GM23338 (cell line): ENCODE data around the gene PYCR2. TPM values are rescaled to one million over a fixed set of nuclear protein-coding genes. Genes with fewer than 3 reads are reported as not detected.

Experiments used
- ATAC-seq: fragments of 200-7000 bp; cut with Tn5 transposase; 3 replicates; pipeline ENCODE4 v1.9.1; 2020
- DNase-seq: peaks from one replicate; pipeline ENCODE4 v3.0.0-alpha.2; 2015; ENCODE audit warnings: low spot score
- H2AFZ ChIP-seq: fragments of 200-600 bp; sonication (generic); 2 replicates; pipeline ENCODE4 v1.8.0; 2016; ENCODE audit warnings: antibody characterized with exemption, mild to moderate bottlenecking, moderate library complexity
- H3F3A ChIP-seq: fragments of 200-600 bp; sonication (generic); replicated peaks from 2 replicates; pipeline ENCODE4 v1.8.0; 2017; ENCODE audit warnings: antibody characterized with exemption, mixed run types, low read depth
- H3K27ac ChIP-seq: fragments of 200-600 bp; sonication (generic); 2 replicates; pipeline ENCODE4 v1.6.1; 2016; ENCODE audit warnings: low read depth
- H3K27me3 ChIP-seq: fragments of 200-600 bp; sonication (generic); 2 replicates; pipeline ENCODE4 v1.8.0; 2016; ENCODE audit warnings: mild to moderate bottlenecking, mixed run types, moderate library complexity; ENCODE audit not compliant: insufficient read depth
- H3K36me3 ChIP-seq: fragments of 200-600 bp; sonication (generic); 2 replicates; pipeline ENCODE4 v1.8.0; 2016; ENCODE audit warnings: mild to moderate bottlenecking; ENCODE audit not compliant: insufficient read depth
- H3K4me1 ChIP-seq: fragments of 200-600 bp; sonication (generic); 2 replicates; pipeline ENCODE4 v1.8.0; 2016; ENCODE audit warnings: mild to moderate bottlenecking, moderate library complexity; ENCODE audit not compliant: insufficient read depth
- H3K4me2 ChIP-seq: fragments of 200-600 bp; sonication (generic); 2 replicates; pipeline ENCODE4 v1.7.1; 2017; ENCODE audit warnings: mixed run types
- H3K4me3 ChIP-seq: fragments of 200-600 bp; sonication (generic); 2 replicates; pipeline ENCODE4 v1.6.1; 2016; ENCODE audit warnings: mixed run types
- H3K79me2 ChIP-seq: fragments of 200-600 bp; sonication (generic); replicated peaks from 2 replicates; pipeline ENCODE4 v1.8.0; 2017; ENCODE audit warnings: mild to moderate bottlenecking; ENCODE audit not compliant: insufficient read depth
- H3K9me2 ChIP-seq: fragments of 200-600 bp; sonication (generic); 2 replicates; pipeline ENCODE4 v1.8.0; 2017; ENCODE audit not compliant: insufficient read depth
- H4K20me1 ChIP-seq: fragments of 200-600 bp; sonication (generic); replicated peaks from 2 replicates; pipeline ENCODE4 v1.8.0; 2017; ENCODE audit warnings: mild to moderate bottlenecking; ENCODE audit not compliant: insufficient read depth
- H3K27ac Mint-ChIP-seq: 2 replicates; pipeline ENCODE4 v1.8.0; 2020; ENCODE audit warnings: inconsistent platforms, mild to moderate bottlenecking, moderate library complexity, mixed read lengths
- H3K27me3 Mint-ChIP-seq: 3 replicates; pipeline ENCODE4 v1.8.0; 2022; ENCODE audit warnings: low read depth, mild to moderate bottlenecking, moderate library complexity, mixed read lengths, inconsistent platforms; ENCODE audit not compliant: insufficient read depth, poor library complexity
- H3K36me3 Mint-ChIP-seq: 3 replicates; pipeline ENCODE4 v1.8.0; 2021; ENCODE audit warnings: low read depth, mild to moderate bottlenecking, inconsistent platforms, moderate library complexity, mixed read lengths
- H3K4me1 Mint-ChIP-seq: 3 replicates; pipeline ENCODE4 v1.8.0; 2020; ENCODE audit warnings: mild to moderate bottlenecking, inconsistent platforms, mixed read lengths
- H3K4me3 Mint-ChIP-seq: 3 replicates; pipeline ENCODE4 v1.8.0; 2021; ENCODE audit warnings: moderate library complexity, mild to moderate bottlenecking, inconsistent platforms, mixed read lengths
- H3K9me3 Mint-ChIP-seq: 3 replicates; pipeline ENCODE4 v1.8.0; 2020; ENCODE audit warnings: moderate library complexity, mild to moderate bottlenecking, inconsistent platforms, mixed read lengths
- CREB1 ChIP-seq: fragments of 250-450 bp; sonication (Bioruptor Pico); IDR thresholded peaks from 2 replicates; pipeline ENCODE4 v1.5.0; 2020; ENCODE audit warnings: low read depth, mild to moderate bottlenecking, moderate library complexity
- CTCF ChIP-seq, 2 experiments: fragments of 200-600 bp in 1 of 2; sonication (generic) in 1 of 2; conservative IDR thresholded peaks; 2 replicates each; pipeline versions ENCODE4 v1.5.1 to v1.6.1; 2016 to 2017; ENCODE audit warnings: antibody characterized with exemption in 2 of 2, low read depth in 2 of 2, mild to moderate bottlenecking in 2 of 2, moderate library complexity in 1 of 2
- EZH2 ChIP-seq: fragments of 200-600 bp; sonication (generic); IDR thresholded peaks from one replicate; pipeline ENCODE4 v1.8.0; 2017; ENCODE audit warnings: antibody characterized with exemption, mild to moderate bottlenecking, low read depth; ENCODE audit not compliant: unreplicated experiment
- EZH2phosphoT487 ChIP-seq: fragments of 200-600 bp; sonication (generic); IDR thresholded peaks from one replicate; pipeline ENCODE4 v1.8.1; 2018; ENCODE audit warnings: antibody characterized with exemption; ENCODE audit not compliant: unreplicated experiment
- JUNB ChIP-seq: IDR thresholded peaks from one replicate; pipeline ENCODE4 v1.6.1; 2016; ENCODE audit warnings: antibody characterized with exemption; ENCODE audit not compliant: unreplicated experiment
- NANOG ChIP-seq: IDR thresholded peaks from 2 replicates; pipeline ENCODE4 v1.6.1; 2016; ENCODE audit warnings: antibody characterized with exemption, borderline replicate concordance
- POLR2AphosphoS5 ChIP-seq: IDR thresholded peaks from 2 replicates; pipeline ENCODE4 v1.6.1; 2016; ENCODE audit warnings: antibody characterized with exemption, low read depth
- REST ChIP-seq: IDR thresholded peaks from one replicate; pipeline ENCODE4 v1.6.1; 2018; ENCODE audit warnings: antibody characterized with exemption; ENCODE audit not compliant: unreplicated experiment
- STAT1 ChIP-seq: IDR thresholded peaks from one replicate; pipeline ENCODE4 v1.6.1; 2016; ENCODE audit warnings: antibody characterized with exemption; ENCODE audit not compliant: unreplicated experiment
- ZNF114 ChIP-seq: fragments of 250-450 bp; sonication (Bioruptor Pico); IDR thresholded peaks from 2 replicates; pipeline ENCODE4 v1.5.0; 2020; ENCODE audit warnings: mild to moderate bottlenecking, moderate library complexity
- ZNF331 ChIP-seq: fragments of 250-450 bp; sonication (Bioruptor Pico); IDR thresholded peaks from 2 replicates; pipeline ENCODE4 v1.5.0; 2020; ENCODE audit warnings: low read depth, mild to moderate bottlenecking, moderate library complexity
- polyA plus RNA-seq: library from polyadenylated mRNA; unstranded; fragments of >200 nt; fragmentation: Nextera tagmentation; extraction: Ambion mirVana; gene quantifications from 2 replicates; pipeline ENCODE4 v1.2.1, GENCODE V29; 2016
- total RNA-seq: library from RNA; depleted of rRNA; stranded (reverse); fragments of >200 nt; shearing (Covaris generic); gene quantifications from 2 replicates; pipeline ENCODE4 v1.2.3, GENCODE V29; 2014

PYCR2 gene
- total and polyA plus RNA-seq, 2 experiments from 2014 or later: 89.1 to 109 TPM

GRCh38 chr1:225909477-225909876, 14.6 kb downstream of the PYCR2 start (continued):
- no peak for TF ChIP-seq CTCF (conservative IDR thresholded peaks at IDR 0.05; ENCODE audit: low read depth in 2 of 2)
- no peak for TF ChIP-seq NANOG
- TF ChIP-seq REST: no peak

- DNase-seq (no peak), ATAC-seq (peak; percentile 10; the same call in 1 of the 3 replicates)
- Histone ChIP-seq H3K79me2 (no peaks in the 10 kb centered on the region), H3K9me2 (no peaks in the 10 kb centered on the region), H3K4me1 (peaks cover 11% of the 10 kb centered on the region), H3F3A (no peaks in the 10 kb centered on the region), H3K4me3 (no peak overlapping the region), H3K27me3 (no peaks in the 10 kb centered on the region), H2AFZ (no peak overlapping the region), H3K27ac (no peak overlapping the region), H4K20me1 (no peaks in the 10 kb centered on the region), H3K4me2 (no peak overlapping the region), H3K36me3 (no peaks in the 10 kb centered on the region)
- Mint-ChIP-seq H3K27ac (no peak overlapping the region), H3K4me1 (peaks cover 23% of the 10 kb centered on the region), H3K4me3 (no peak overlapping the region), H3K9me3 (no peaks in the 10 kb centered on the region; the same call in 2 of the 3 replicates), H3K27me3 (peaks cover 16% of the 10 kb centered on the region), H3K36me3 (no peaks in the 10 kb centered on the region; the same call in 2 of the 3 replicates)
- no peak for TF ChIP-seq POLR2AphosphoS5
- TF ChIP-seq ZNF114 (CRISPR knock-in tag): no peak
- TF ChIP-seq ZNF331 (CRISPR knock-in tag): no peak
- no peak for TF ChIP-seq REST
- TF ChIP-seq JUNB: no peak
- no peak for TF ChIP-seq STAT1
- no peak for TF ChIP-seq NANOG
- TF ChIP-seq EZH2: no peak
- TF ChIP-seq CTCF (conservative IDR thresholded peaks at IDR 0.05; ENCODE audit: low read depth in 2 of 2): no peak
- TF ChIP-seq EZH2phosphoT487: no peak
- no peak for TF ChIP-seq CREB1 (CRISPR knock-in tag)
These were observed 15.3 kb downstream of the PYCR2 start for GRCh38 chr1:225908773-225909172.
